Stimulated activated CD4-positive, alpha-beta T cell treated with anti-CD3 and anti-CD28 coated beads, Interleukin-12 subunit alpha, Interleukin-12 subunit beta, amount 100 ng/mL, for 24 hours (primary cell): ENCODE results near the gene PKP1.
"Not testable (repeated sequence)": the region's sequence is repeated elsewhere in the genome, so short reads cannot be mapped to it uniquely, and the experiment has no call there.

ENCODE experiments used
- DNase-seq, 2 experiments: peaks; one replicate each; pipeline ENCODE4 v3.0.0-alpha.2; 2020; ENCODE audit warnings: low read depth in 2 of 2

PKP1 gene, protein sequence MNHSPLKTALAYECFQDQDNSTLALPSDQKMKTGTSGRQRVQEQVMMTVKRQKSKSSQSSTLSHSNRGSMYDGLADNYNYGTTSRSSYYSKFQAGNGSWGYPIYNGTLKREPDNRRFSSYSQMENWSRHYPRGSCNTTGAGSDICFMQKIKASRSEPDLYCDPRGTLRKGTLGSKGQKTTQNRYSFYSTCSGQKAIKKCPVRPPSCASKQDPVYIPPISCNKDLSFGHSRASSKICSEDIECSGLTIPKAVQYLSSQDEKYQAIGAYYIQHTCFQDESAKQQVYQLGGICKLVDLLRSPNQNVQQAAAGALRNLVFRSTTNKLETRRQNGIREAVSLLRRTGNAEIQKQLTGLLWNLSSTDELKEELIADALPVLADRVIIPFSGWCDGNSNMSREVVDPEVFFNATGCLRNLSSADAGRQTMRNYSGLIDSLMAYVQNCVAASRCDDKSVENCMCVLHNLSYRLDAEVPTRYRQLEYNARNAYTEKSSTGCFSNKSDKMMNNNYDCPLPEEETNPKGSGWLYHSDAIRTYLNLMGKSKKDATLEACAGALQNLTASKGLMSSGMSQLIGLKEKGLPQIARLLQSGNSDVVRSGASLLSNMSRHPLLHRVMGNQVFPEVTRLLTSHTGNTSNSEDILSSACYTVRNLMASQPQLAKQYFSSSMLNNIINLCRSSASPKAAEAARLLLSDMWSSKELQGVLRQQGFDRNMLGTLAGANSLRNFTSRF

DNA sequence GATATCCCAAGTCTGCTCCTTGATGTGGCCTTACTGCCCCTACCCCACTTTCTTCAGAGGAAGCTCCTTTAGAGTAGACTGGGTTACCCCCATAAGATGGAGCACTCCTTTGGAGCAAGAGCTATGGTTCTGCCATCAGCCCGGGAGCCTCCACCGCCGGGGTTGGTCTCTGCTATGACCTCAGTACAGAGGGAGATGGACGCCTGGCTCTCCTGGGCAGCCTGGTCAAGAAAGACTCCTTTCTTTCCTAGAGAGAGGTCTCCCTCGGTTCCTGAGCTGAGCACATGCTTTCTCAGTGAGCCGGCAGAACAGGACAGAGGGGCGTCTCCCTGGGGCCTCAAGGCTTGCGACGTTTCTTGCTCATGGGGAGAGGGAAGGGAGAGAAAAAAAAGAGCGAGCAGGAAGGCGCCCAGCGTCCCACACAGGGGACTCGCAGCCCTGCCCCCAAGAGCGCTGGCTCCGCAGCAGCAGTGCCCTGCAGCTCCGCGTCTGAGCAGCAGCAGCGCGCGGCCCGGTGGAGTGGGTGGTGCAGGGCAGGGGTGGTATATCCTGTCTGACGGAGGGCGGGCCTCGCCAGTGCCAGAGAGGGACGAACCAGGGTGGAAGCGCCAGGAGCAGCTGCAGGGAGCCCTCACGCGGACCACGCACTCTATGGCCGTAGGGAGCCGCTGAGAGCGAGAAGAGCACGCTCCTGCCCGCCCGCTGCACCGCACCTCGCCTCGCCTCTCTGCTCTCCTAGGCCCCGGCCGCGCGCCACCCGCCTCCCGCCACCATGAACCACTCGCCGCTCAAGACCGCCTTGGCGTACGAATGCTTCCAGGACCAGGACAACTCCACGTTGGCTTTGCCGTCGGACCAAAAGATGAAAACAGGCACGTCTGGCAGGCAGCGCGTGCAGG is at the start of gene PKP1:
TSS of gene PKP1 (plus strand) at position 576 of the 899 bp plus-strand sequence. CDS start at position 773, 197 bp downstream.
- peak in 1 of 2 experiments; percentile 33 for DNase-seq

DNA sequence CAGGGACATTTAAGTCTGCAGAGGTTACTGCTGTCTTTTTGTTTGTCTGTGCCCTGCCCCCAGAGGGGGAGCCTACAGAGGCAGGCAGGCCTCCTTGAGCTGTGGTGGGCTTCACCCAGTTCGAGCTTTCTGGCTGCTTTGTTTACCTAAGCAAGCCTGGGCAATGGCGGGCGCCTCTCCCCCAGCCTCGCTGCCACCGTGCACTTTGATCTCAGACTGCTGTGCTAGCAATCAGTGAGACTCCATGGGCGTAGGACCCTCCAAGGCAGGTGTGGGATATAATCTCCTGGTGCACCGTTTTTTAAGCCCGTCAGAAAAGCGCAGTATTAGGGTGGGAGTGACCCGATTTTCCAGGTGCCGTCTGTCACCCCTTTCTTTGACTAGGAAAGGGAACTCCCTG is 43.7 kb upstream of the PKP1 start:
- not testable (repeated sequence) for DNase-seq

DNA sequence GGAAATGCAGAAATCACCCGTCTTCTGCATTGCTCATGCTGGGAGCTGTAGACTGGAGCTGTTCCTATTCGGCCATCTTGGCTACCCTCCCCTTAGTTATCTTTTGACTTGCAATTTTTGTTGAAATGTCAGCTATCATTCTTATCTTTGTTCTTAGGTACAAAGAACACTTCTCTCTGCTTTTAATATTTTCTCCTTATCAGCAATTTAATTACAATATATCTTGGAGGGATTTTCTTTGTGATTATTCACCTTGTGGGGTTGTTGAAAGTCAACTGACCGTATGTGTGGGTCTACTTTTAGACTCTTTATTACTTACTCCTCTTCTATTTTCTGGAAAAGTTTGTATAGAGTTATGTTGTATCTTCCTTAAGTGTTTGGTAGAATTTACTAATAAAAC is 43.1 kb upstream of the PKP1 start:
- no peak for DNase-seq

DNA sequence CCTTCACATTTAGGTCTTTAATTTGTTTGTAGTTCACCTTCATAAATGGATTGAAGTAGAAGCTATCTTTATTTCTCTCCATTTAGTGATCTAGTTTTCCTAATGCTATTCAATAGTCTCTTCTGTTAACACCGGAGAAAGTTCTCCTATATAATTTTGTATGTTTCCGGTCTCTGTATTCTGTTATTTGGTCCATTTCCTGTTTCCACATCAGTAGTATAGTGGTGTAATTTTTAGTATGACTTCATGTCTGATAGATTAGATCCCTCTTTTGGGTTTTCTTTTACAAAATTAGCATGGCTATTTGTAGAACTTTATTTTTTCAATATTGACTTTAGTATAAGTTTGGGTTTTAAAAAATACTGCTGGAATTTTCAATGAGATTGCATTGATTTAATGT is 41.6 kb upstream of the PKP1 start:
- DNase-seq: no peak

DNA sequence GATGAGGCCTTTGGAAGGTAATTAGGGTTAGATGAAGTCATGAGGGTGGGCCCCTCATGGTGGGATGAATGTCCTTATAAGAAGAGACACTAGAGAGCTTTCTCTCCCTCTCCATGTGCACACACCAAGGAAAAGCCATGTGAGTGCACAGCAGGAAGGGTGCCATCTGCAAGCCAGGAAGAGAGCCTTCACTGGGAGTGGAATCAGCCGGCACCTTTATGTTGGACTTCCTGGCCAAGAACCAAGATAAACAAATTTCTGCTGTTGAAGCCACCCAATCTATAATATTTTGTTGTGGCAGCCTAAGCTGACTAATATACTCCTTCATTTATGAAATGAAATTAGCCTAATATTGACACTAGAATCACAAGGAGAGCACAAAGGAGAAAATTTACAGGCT is 38.2 kb upstream of the PKP1 start:
- no peak for DNase-seq

DNA sequence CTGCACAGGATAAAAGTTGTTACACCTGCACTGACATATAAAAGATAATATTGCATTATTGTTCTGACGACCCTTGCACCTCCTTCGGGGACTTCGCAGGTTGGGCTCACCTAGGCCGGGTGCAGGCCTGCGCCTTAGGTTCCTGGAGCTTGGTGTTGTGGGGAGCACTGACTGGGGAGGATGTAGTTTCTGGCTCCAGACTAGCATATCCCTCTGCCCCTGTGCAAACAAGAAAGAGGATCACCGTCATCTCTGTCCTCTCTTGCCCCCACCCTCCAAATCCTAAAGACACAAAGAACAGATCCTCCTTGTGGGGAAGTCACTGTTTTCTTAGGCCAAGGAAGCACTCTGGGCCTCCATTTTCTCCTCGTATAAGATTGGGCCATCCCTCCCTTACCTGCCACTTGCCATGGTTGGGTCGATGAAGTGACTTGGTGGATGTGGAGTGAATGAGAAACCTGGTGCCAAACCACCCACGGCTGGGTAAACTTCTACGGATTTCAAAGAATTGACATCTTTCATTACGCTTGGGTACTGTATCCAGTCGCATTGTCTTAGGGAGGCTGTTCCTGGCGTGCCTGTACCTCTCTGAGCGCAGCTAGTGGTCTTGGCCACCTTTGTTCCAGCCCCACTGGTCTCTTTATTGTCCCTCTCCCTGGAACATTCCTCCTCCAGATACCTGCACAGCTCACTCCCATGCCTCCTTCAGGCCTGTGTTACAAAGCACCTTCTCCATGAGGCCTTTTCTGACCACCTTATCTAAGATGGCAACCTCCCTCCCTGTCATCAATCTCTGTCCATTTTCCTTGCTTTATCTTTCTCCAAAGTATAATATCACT is 34.4 kb upstream of the PKP1 start:
- DNase-seq: no peak

DNA sequence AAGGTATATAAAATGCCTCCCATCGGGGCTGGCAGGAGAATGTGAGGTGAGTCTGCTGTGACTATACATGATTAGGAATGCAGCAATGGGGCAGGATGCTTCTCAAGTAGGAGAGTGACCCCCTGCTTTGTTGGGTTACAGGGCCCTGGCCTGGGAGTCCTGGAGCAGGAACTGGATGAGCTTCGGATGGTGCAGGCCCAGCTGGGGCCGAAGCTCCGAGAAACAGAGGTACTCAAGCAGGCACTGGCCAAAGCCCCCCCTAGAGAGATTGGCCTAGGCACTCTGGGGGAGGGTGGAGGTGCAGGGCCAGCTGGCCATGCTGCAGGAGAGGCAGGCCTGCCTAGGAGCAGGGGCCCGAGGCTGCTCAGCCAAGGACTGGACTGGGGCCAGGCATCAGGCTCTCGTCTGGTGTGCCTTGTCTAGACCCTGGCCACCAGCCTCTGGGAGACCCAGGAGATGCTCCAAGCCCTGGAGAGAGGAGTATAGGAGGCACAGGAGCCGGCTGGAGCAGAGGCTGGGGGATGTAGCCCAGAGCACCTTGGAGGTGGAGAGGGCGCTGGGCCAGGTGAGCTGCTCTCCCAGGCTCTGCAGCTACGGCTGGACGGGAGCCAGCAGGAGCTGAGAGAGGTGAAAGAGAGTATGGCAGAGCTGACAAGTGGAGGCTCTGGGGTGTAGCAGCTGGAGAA is 32.8 kb upstream of the PKP1 start:
- no peak for DNase-seq

DNA sequence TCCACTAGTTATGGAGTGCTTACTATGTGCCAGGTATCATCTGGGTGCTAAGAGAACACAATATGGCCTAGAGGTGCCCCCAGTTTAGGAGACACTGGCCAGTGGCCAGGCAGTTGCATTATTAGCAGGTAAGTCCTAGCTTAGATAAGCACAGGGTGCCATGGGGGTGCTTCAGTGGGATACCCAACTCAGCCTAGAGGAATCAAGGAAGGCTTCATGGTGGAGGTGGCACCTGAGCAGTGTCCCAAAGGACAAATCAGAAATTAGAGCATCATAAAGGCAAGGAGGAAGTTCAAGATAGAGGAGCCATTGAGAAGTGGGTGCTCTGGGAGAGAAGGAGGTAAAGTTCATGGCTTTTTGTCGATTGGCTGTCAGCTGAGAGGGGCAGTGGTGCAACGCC is 31.9 kb upstream of the PKP1 start:
- no peak for DNase-seq

DNA sequence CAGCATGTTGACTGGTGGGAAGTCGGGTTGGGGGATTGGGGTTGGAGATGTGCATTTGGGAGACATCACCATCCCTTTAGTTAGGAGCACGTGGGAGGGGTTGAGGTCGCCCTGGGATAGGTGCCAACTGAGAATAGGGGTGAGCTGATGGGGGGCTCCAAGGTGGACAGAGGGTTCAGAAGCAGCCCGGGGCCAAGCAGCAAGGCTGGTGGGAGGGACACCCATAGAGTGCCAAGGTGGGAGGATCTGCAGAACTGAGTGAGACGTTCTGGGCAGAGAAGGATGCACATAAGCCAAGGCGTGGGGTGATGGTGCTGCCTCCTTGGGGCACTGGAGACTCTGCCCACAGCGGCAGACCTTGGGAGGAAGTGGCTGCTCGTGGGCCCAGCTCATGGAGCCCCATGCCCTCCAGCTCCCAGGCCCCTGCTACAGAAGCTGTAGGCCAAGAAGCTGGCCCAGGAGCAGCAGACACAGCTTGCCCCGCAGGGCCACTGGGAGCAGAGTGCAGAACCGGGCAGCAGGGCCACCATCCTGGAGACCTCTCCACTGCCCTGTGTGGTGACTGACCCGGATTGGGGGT is 31.4 kb upstream of the PKP1 start:
- no peak for DNase-seq

DNA sequence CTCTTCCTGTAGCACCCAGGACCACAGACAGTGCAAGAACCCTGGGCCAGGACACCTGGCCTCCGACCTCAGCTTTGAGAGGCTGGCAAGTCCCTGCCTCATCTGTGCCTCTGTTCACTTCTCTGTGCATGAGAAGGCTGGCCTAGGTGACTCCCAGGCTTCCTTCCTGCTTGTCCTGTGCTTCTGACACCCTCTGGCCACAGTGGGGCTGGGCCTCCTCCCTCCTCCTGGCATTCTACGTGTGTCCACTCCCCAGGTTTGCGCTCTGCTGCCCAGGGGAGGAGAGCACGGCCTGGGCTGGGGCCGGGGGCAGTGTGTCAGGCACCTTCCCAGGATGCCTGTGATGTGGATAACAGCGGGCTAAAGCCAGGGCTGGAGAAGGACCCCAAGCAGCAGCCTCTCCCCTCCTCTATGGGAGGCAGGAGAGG is 30.3 kb upstream of the PKP1 start:
- DNase-seq: no peak

DNA sequence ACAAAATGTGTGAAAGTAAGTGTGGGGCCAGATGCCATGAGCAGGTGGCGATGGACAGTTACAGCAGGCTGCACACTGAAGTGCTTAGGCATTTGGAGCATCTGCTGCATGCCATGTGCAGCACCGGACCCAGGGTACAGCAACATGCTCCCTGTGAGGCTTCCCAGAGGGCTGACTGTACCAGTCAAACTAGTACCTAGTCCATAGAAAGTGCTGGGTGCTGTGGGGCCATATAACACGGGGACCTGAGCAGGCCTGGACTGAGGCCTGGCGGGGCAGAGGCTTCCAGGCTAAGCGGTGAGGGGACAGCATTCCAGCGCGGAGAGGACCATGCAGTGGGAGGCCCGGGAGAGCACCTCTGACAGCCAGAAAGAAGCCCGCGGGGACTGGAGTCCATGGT is 29.9 kb upstream of the PKP1 start:
- DNase-seq: no peak

DNA sequence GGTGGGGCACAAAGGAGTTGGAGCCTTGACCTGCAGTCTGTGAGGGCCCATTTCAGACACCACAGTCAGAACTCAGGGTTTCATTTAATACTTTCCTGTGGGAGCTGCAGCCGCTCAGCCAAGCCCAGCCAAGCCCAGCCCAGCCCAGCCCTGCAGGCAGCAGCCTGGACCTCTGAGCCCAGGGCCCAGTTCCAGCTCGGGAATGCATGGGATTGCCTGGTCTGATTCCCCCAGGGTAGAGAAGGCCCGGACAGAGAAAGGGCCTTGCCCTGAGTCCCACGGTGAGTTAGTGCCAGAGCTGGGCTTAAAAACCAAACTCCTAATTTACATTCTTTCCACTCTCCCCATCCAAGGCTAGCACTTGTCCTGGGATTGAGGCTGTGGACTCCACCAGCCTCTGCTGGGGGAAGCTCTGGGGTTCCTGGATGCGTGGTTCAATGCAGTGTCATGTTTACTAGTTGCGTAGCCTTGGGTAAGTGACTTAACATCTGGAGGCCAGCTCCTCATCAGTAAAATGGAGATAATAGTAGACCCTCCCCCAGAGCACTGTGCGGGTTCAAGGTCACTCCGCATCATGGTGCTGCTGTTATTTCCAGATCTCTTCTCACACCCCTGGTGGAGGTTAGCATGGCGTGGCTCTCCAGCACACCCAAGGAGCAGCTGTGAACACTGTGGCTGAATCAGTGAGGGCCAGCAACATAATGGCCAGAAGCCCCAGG is 29.2 kb upstream of the PKP1 start:
- no peak for DNase-seq

DNA sequence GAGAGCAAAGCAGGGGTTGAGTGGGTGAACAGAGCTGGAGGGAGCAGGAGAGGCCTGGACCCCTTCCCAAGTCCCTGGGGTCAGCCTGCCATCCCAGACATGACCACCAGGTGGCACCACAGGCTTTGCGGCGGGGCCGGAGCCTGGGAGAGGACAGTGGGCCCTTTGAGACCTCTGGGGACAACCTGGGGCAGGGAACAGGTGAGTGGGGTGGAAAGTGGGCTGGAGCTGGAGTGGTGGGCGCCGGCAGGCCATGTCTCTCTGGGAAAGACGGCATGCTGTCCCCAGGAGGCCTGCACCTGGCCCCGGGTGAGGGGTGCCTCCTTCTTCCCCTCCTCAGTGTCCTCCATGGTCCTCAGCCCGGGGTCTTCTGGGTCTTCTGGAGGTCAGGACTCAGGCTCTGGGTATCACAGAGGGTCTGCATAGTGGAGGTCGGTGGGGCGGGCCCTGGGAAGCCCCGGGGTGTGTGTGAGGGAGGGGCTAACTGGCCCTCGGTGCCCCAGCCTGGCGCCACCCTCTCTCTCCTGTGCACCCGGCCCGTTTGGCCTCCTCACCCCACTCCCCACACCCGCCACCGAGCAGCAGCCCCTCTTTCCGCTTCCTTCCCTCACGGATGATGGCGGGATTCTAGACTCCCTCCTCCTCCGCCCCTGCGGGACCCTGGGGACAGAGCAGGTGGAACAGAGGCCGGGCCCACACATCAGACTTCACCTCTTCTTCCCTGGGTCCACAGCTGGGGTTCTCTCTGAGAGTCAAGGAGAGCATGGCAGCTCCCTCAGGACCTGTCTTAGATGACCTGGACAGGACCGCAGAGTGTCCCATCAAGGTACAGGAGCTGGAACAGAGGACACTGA is 28.5 kb upstream of the PKP1 start:
- peak; percentile 28 to 71 for DNase-seq

DNA sequence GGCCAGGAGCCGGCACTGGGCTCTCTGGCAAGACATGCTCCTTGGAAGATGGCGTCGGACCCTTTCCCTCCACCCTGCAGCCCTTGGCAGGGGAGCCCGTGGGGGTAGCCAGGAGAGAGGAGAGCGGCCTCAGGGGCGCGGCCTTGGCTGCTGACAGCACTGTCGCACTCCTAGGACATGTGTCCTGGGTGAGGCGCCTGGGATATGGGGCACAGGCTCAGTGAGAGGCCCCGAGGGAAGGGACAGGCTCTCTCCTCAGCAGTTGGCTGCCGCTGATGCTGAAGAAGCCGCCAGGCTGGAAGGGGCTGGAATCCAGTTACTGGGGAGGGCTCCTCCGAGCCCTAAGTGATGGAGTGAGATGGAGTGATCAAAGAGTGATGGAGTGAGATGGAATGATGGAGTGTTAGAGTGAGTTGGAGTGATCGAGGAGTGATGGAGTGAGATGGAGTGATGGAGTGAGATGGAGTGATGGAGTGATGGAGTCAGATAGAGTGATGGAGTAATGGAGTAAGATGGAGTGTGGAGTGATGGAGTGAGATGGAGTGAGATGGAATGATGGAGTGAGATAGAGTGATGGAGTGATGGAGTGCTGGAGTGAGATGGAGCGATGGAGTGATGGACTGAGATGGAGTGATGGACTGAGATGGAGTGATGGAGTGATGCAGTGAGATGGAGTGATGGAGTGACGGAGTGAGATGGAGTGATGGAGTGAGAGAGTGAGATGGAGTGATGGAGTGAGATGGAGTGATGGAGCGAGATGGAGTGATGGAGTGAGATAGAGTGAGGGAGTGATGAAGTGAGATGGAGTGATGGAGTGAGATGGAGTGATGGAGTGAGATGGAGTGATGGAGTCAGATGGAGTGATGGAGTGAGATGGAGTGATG is 27.6 kb upstream of the PKP1 start:
- no peak for DNase-seq

DNA sequence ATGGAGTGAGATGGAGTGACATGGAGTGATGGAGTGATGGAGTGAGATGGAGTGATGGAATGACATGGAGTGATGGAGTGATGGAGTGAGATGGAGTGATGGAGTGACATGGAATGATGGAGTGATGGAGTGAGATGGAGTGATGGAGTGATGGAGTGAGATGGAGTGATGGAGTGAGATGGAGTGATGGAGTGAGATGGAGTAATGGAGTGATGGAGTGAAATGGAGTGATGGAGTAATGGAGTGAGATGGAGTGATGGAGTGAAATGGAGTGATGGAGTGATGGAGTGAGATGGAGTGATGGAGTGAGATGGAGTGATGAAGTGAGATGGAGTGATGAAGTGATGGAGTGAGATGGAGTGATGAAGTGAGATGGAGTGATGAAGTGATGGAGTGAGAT is 25.2 kb upstream of the PKP1 start:
- DNase-seq: not testable (repeated sequence)

DNA sequence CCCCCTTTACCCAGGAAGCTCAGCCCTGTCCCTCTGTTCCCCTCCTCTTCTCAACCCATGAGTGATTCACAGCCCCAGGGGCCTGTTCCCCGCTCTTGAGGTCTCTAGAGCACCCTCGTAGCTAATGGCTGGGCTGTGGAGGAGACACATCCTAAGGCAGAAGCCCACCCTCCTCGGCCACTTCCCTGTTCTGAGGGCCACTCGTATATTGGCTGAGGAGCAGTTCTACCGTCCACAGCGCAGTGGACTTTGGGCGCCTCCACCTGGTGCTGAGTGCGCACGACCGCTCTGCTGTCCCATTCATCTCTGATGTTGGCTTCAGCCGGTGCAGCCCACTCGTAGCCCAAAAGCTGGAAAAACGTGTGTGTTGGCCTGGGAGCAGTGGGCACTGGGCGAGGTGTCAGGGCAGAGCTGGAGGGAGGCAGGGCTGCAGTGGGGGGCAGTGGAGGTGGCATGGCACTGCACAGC is 24.5 kb upstream of the PKP1 start:
- no peak for DNase-seq

DNA sequence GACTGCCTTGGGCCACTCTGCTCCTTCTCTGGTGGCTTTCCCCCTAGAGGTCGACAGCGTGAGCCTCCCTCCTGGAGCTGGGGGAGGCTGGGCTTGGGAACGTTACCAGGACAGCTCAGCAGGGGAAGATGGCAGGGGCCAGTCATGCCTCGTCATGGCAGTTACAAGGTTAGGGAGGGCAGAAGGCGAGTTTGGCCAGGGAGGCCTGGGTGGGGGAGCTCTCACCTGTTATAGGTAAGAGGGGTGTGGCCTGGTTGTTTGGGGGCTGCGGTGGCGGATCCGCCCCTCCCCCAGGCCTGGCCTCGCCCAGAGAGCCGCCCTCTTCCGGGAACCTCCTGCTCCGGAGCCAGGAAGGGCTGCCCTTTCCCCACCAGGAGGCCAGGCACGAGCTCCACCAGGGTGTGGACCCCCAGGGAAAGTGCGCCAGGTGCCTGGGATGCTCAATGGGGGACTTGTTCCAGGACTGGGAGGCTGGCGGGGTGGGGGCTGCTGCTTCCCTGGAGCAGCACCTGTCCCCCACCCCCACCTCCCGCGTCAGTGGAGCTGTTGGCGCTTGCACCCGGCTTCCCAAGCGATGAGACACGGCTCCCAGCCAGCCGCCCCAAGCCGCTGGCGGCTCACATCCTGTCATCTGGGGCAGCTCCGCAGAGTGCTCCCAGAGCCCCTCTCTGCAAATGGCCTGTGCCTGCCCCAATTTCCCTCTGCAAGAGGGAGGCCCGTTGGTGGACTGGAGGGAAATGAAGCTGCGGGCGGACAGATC is 23.6 kb upstream of the PKP1 start:
- DNase-seq: no peak
